HG03159 (cell line): ENCODE results near the gene CHST6.
"Not testable (repeated sequence)": the region's sequence is repeated elsewhere in the genome, so short reads cannot be mapped to it uniquely, and the experiment has no call there.

ENCODE experiments used
- ATAC-seq: cut with Tn5 transposase; IDR thresholded peaks from one replicate; pipeline ENCODE4 v1.9.1; 2021; ENCODE audit warnings: mild to moderate bottlenecking, moderate library complexity; ENCODE audit not compliant: unreplicated experiment

CHST6 gene

DNA sequence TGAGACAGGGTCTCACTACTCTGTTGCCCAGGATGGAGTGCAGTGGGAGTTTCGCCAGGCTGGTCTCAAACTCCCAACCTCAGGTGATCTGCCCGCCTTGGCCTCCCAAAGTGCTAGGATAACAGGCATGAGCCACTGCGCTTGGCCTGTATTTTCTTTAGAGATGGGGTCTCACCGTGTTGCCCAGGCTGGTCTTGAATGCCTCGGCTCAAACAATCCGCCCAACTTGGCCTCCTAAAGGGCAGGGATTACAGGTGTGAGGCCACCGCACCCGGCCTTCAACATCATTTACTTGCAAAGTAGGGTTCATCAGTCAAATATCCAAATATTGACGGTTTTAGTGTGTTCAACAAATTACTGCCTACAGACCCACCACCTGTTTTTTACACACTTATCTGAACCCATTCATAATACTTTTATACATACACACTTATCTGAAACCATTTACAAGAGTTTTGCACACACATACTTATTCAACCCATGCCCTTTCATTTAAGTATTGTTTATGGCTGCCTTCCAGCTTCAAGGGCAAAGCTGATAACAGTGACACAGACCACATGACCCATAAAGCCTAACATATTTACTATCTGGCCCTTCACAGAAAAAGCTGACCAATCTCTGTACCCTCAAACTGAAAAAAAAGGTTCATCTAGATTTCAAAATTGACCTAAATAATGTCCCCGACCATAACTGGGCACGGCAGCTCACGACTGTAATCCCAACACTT, 42.6 kb downstream of the CHST6 start:
- no peak for ATAC-seq

DNA sequence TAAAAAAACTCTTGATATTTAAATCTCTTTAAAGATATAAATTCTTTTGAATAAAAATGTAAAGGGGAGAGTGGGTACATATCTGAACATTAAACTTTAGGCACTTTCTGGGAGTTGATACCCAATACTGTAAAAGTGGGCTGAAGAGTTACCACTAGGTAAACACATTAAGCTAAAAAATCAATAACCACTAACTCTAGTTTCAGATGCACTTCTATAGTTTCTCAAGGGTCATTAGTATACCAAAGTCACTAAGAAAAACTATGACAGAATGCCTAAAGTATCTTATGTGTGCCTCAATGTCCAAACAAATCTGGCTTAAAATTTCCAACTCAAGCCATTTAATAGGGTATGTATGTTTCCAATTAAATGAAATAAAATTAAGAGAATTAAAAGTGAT, 48.8 kb downstream of the CHST6 start:
- no peak for ATAC-seq

DNA sequence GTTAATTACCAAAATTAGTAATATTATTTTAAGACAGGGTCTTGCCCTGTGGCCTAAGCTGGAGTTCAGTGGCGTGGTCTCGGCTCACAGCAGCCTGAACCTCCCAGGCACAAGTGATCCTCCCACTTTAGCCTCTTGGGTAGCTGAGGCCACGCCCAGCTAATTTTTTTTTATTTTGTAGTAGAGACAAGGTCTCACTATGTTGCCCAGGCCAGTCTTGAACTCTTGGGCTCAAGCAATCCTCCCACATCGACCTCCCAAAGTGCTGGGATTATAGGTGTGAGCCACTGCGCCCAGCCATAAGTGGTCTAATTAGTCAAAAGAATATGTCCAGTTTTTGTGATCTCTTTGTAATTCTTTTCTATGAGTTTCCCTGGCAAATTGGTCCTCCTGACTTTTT, 49.9 kb downstream of the CHST6 start:
- ATAC-seq = no peak

DNA sequence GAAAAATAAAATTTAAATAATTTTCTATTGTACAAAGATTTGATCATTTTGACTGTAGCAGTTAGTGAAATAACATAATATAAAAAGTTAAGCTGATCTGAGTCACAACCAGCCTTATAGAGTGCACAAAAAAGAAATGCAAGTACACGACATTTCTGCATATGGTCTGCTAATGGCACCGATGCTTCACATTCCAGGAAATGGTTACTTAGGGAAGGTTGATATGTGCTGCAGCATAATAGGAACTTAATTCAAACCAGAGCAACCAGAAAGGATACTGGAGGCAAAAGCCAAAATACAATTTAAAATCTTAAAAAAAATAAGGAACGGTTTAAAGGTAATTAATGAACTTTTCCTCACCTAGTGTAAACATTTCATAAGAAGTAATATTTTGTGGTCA, 51.9 kb downstream of the CHST6 start:
- ATAC-seq = no peak

DNA sequence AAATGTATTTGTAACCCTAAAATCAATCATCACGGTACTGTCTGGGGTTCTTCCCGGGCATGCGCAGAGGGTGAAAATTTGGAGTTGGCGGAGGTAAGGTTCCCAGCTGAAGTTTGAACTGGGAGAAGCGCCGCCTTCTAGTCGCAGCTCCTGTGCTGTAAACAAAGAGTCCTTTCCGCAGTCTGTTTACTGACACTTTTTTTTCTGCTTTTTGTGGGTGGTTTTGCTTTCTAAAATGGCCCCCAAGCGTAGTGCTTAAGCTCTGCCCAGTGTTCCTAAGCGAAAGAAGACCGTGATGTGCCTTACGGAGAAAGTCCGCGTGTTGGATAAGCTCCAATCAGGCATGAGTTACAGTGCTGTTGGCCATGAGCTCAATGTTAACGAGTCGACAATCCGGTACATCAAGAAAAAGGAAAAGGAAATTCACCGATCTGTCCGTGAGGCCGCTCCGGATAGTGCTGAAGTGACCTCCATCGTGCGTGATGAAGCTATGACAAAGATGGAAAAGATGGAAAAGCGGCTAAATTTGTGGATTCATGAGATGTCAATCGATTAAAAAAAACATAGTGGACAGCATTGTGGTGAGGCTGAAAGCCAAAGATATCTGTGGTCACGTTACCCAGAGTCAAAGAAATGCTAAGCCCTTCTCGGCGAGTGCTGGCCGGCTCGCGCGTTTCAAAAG, 61.4 kb downstream of the CHST6 start:
- peak; percentile 61 for ATAC-seq

DNA sequence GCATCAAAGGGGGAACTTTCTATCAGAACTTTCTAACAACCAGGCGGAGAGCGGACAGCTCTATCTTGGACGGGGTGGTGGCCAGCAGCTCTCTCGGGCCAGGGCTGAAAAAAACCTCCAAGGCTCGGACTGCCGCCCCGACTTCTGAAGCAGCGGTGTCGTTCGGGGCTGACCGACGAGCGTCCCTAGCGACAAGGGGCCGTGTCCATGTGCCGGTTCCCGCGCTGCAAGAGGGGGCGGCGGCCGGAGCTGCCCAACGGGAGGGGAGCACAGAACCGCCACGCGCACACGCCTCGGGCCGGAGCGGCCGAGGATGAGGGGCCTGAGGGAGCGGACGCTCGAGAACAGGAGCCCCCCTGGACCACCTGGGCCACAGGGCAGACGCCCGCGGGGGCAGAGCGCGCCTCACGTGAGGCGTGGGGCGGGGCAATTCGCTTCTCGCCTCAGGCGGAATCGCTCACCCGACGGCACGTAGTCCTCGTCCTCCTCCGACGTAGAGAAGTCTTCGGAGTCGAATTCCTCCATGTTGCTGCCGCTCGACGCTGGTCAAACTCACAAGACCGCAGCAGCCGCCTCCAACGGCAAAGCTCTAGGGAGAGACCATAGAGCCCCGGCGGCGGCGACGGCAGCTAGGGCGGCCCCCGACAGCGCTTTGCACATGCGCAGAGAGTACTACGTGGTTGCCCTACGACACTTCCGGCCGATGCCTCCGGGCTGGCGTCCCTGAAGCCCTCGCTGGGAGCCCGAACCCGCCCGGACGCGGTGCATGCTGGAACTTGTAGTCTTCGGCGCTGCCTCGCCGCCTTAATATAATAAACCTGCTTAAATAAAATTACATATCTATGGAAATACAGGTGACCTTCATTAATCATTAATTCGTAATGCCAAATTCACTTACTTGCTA, 62.2 kb downstream of the CHST6 start, which contains the start of gene CFDP1:
Gene CFDP1, minus strand, starts transcription at position 676 of the 904 bp plus-strand sequence. Its CDS starts 151 bp downstream, at position 525.
- peak; percentile 92 for ATAC-seq

DNA sequence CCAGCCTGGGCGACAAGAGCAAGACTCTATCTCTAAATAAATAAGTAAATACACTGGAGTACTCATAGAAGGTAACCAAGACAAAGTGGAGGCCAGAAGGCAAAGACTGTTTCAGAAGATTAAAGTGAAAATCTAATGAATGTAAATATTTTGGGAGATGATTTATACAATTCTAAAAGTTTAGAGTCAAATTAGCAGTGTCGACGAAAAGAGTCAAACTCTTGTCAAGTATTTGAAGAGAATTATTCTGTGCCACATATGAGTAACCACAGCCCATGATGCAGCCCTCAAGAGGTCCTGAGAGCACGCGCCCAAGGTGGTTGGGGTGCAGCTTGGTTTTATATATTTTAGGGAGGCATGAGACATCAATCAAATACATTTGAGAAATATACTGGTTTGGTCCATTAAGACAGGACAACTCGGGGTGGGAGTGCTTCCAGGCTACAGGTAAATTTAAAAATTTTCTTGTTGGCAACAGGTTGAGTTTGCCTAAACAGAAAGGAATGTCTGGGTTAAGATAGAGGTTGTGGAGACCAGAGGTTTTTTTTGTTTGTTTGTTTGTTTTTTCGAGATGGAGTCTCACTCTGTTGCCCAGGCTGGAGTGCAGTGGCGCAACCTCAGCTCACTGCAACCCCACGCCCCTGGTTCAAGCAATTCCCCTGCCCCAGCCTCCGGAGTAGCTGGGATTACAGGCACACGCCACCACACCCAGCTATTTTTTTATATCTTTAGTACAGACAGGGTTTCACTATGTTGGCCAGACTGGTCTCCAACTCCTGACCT, 65.4 kb downstream of the CHST6 start:
- no peak for ATAC-seq

DNA sequence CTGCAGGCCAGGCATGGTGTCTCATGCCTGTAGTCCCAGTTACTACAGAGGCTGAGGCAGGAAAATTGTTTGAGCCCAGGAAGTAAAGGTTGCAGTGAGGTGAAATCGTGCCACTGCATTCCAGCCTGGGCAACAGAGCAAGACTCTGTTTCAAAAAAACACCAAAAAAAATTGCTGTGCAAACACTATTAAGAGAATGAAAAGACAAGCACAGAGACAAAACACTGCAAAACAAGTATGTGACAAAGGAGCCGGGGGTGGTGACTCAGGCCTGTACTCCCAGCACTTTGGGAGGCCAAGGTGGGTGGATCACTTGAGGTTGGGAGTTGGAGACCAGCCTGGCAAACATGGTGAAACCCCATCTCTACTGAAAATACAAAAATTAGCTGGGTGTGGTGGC, 68.7 kb downstream of the CHST6 start:
- not testable (repeated sequence) for ATAC-seq

DNA sequence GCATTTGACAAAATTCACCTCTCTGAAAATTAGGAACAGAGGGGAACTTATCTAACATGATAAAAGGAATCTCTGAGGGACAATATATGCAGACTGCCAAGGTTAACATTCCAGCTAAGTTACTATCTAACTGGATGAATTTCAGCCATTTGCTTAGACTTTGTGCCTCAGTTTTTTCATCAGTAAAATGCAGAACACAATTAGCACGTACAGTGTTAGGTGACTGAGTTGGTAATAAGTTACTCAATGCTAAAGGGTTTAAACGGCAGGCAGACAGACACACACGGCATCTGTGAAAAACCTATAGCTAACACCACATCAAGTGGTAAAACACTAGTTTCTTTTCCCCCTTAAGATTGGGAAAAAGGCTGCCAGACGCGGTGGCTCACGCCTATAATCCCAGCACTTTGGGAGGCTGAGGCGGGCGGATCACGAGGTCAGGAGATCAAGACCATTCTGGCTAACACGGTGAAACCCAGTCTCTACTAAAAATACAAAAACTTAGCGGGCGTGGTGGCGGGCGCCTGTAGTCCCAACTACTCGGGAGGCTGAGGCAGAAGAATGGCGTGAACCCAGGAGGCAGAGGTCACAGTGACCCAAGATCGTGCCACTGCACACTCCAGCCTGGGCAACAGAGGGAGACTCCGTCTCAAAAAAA, 71.0 kb downstream of the CHST6 start:
- ATAC-seq = not testable (repeated sequence)

DNA sequence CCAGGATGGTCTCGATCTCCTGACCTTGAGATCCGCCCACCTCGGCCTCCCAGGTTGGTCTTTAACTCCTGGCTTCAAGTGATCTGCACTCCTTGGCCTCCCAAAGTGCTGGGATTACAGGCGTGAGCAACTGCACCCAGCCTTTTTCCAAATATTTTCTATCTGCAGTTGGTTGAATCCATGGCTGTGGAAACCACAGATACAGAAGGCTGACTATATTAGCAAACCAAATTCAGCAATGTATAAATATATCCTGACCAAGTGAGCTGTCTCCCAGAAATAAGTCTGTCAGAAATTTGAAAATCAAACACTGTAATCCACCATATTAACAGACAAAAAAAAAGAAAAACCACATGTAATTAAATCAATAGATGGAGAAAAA, 71.5 kb downstream of the CHST6 start:
- ATAC-seq = no peak
